KMS-11 (cell line): ENCODE measurements around the gene PLIN4.

ENCODE experiments used
- H2AFZ ChIP-seq: fragments of 200-600 bp; sonication (generic); 2 replicates; pipeline ENCODE4 v1.6.1; 2016; ENCODE audit warnings: antibody characterized with exemption, mixed run types, low read depth
- H3K27ac ChIP-seq: fragments of 200-600 bp; sonication (generic); 2 replicates; pipeline ENCODE4 v1.6.1; 2016; ENCODE audit warnings: mild to moderate bottlenecking, mixed run types
- H3K27me3 ChIP-seq: fragments of 200-600 bp; sonication (generic); 2 replicates; pipeline ENCODE4 v1.6.1; 2017; ENCODE audit warnings: mild to moderate bottlenecking, low read depth, mixed run types, moderate library complexity; ENCODE audit not compliant: insufficient read depth
- H3K36me3 ChIP-seq: fragments of 200-600 bp; sonication (generic); 2 replicates; pipeline ENCODE4 v1.6.1; 2017; ENCODE audit warnings: mild to moderate bottlenecking, mixed run types; ENCODE audit not compliant: insufficient read depth
- H3K4me1 ChIP-seq: fragments of 200-600 bp; sonication (generic); 2 replicates; pipeline ENCODE4 v1.6.1; 2016; ENCODE audit warnings: mild to moderate bottlenecking, low read depth, mixed run types; ENCODE audit not compliant: poor library complexity, severe bottlenecking
- H3K4me2 ChIP-seq: fragments of 200-600 bp; sonication (generic); 2 replicates; pipeline ENCODE4 v1.7.0; 2016; ENCODE audit warnings: mild to moderate bottlenecking, mixed run types
- H3K4me3 ChIP-seq: fragments of 200-600 bp; sonication (generic); IDR thresholded peaks from 2 replicates; pipeline ENCODE4 v1.6.1; 2017; ENCODE audit warnings: low read depth, low read length, mixed read lengths; ENCODE audit not compliant: insufficient read depth
- H3K79me2 ChIP-seq: fragments of 200-600 bp; sonication (generic); 2 replicates; pipeline ENCODE4 v1.6.1; 2016; ENCODE audit warnings: low read depth, mixed run types; ENCODE audit not compliant: insufficient read depth
- H3K9ac ChIP-seq: fragments of 200-600 bp; sonication (generic); 2 replicates; pipeline ENCODE4 v1.6.1; 2016; ENCODE audit warnings: mild to moderate bottlenecking, mixed run types
- H4K20me1 ChIP-seq: fragments of 200-600 bp; sonication (generic); 2 replicates; pipeline ENCODE4 v1.6.1; 2016; ENCODE audit warnings: mild to moderate bottlenecking, mixed run types; ENCODE audit not compliant: insufficient read depth
- TF ChIP-seq, protein P1 (sequence below): fragments of 200-600 bp; sonication (generic); conservative IDR thresholded peaks from 2 replicates; pipeline ENCODE4 v1.6.1; 2017; ENCODE audit warnings: low read depth, mild to moderate bottlenecking, antibody characterized with exemption, low read length, moderate library complexity, mixed read lengths

The PLIN4 gene

DNA sequence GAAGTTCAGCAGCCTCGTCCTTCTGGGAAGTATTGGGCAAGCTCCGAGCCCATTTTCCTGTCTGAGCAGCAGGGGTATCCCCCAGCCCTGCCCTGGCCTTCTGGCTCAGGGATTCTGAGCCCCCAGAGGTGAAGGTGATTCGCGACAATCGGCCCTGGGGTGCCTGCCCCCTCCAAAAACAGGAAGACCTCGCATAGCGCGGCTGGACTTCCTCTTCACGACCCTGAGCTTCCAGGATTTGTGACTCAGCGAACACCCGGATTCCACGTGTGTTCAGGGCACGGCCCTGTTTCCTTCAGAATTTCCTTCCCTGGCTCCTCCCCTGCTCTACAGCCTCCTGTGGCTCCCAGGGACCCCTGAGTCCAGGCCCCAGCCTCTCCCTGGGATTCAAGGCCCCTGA, 41.3 kb upstream of the PLIN4 start, which contains the start of gene SEMA6B:
TSS of gene SEMA6B (minus strand) at position 116 of the 400 bp plus-strand sequence. CDS start 1,227 bp downstream, outside the sequence.
- Histone ChIP-seq H3K27me3 (peaks cover 13% of the 10 kb centered on the region; the same call in 1 of the 2 replicates), H3K36me3 (no peaks in the 10 kb centered on the region), H3K4me3 (no peak within 1 kb of the TSS), H4K20me1 (no peaks in the 10 kb centered on the region), H3K4me2 (no peak within 1 kb of the TSS), H3K79me2 (no peaks in the 10 kb centered on the region), H2AFZ (no peak within 1 kb of the TSS), H3K4me1 (no peaks in the 10 kb centered on the region), H3K9ac (no peak within 1 kb of the TSS), H3K27ac (no peak within 1 kb of the TSS)
- TF ChIP-seq, protein P1, sequence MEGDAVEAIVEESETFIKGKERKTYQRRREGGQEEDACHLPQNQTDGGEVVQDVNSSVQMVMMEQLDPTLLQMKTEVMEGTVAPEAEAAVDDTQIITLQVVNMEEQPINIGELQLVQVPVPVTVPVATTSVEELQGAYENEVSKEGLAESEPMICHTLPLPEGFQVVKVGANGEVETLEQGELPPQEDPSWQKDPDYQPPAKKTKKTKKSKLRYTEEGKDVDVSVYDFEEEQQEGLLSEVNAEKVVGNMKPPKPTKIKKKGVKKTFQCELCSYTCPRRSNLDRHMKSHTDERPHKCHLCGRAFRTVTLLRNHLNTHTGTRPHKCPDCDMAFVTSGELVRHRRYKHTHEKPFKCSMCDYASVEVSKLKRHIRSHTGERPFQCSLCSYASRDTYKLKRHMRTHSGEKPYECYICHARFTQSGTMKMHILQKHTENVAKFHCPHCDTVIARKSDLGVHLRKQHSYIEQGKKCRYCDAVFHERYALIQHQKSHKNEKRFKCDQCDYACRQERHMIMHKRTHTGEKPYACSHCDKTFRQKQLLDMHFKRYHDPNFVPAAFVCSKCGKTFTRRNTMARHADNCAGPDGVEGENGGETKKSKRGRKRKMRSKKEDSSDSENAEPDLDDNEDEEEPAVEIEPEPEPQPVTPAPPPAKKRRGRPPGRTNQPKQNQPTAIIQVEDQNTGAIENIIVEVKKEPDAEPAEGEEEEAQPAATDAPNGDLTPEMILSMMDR: no peak

DNA sequence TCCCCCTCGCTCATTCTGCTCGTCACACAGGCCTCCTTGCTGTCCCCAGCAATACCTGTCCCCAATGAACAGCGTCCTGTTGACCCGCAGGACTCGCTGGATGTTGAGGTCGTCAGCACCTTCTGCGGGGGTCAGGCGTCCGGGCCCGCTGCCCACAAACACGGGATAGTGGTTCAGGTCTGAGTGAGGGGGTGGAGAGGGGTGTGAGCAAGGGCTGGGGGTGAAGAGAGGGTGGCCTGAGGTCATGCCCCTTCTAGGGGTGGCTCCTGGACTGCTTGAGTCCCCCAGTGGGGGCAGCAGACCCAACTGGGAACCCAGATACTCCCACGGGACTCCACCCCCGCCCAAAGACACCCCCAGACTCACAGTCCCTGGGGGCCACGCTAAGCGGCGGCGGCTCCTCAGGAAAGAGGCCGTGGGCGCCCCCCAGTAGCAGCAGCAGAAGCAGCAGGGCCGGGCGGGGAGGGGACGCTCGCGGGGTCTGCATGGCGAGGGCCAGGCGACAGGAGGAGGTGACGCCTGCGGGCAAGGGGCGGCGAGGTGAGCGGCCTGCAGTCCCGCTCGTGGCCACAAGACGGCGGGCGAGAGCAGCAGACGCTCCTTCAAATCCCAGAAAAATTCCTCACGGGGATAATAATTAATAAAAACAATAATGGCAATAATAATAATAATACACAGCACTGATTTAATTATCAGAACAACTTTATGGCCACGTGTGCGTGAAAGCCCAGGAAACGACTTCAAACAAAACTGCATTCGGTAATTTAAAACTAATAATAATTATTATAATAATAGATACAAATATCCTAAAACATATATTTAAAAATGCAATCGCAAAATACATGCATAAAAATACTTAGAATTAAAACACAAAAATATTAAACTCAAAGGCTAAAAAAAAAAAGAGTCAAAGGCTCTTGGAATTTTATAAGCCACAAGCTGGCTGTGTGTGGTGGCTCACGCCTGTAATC, 40.0 kb upstream of the PLIN4 start:
- H3K4me2 ChIP-seq: no peak overlapping the region

DNA sequence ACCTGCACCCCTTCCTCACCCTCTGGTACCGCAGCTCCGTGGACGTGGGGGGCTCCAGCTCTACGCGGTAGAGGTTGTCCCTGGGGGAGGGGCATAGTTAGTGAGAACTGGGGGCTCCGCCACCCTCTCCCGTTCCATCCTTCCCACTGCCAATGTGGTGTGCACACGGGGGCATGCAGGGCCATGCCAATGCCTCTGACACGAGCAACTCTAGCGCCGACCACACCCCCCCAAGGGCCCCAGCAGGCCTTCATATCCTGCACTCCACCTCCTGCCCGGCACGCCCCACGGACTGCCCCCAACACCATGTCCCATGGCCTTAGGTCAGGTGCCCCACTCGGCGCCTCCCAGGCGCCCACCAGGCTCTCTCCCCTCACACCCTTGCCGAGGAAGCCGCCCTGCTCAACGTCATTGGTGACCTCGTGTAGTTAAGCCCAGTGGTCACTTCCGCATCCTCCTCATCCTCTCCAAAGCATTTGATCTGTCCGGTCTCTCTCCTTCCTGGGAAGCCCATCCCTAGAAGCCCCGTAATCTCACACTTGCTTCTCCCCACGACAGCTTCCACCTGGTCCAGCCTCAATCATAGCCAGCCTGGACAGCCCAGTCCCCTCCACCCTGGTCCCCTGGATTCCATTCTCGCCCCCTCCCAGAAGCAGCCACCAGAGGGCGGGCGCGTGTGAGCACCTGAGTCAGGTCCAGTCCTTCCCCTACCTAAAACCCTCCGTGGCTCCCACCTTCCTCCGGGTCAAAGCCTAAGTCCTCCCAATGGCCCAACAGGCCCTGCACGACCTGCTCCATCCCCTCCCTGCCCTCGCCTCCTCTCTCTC, 39.1 kb upstream of the PLIN4 start:
- Histone ChIP-seq H3K27me3 (peaks cover 12% of the 10 kb centered on the region; the same call in 1 of the 2 replicates), H3K27ac (no peak overlapping the region), H4K20me1 (no peaks in the 10 kb centered on the region), H3K36me3 (no peaks in the 10 kb centered on the region), H3K9ac (no peak overlapping the region), H3K4me3 (no peak overlapping the region), H3K4me2 (no peak overlapping the region), H3K79me2 (no peaks in the 10 kb centered on the region), H2AFZ (no peak overlapping the region; the same call in 1 of the 2 replicates), H3K4me1 (no peaks in the 10 kb centered on the region)
- TF ChIP-seq, protein P1: peak; percentile 40; the same call in 1 of the 2 replicates

More for the DNA sequence above, 40.0 kb upstream of the PLIN4 start:
- Histone ChIP-seq H3K4me3 (no peak overlapping the region), H2AFZ (no peak overlapping the region; the same call in 1 of the 2 replicates), H3K36me3 (no peaks in the 10 kb centered on the region), H3K79me2 (no peaks in the 10 kb centered on the region), H3K9ac (no peak overlapping the region), H4K20me1 (no peaks in the 10 kb centered on the region), H3K27me3 (peaks cover 7% of the 10 kb centered on the region; the same call in 1 of the 2 replicates), H3K4me1 (no peaks in the 10 kb centered on the region), H3K27ac (no peak overlapping the region)
- TF ChIP-seq, protein P1: peak; percentile 90

DNA sequence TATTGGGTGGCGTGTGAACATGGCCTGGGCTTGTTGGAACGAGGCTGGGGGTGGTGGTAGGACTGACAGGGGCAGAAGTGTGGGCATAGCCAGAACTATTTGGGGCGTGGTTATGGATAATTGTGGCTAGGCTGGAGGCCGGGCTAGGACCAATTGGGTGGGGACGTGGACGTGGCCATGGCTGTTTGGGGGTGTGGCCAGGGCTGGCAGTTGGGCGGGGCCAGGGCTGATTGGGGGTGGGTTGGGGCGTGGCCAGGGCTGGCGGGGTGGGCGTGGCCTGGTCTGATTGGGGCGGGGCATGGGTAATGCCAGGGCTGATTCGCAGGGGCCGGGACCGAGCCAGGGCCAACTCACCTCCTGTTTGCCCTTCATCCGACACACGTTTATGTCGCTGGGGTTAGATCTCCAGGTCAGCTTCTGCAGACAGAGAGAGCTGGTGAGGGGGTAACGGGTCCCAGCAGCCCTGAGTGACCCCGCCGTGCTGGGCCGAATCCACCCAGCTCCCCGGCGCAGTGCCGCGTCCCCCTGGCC, 38.4 kb upstream of the PLIN4 start:
- no peaks in the 10 kb centered on the region for H3K4me1 ChIP-seq
- H4K20me1 ChIP-seq: no peaks in the 10 kb centered on the region
- H3K4me3 ChIP-seq: no peak overlapping the region
- H3K9ac ChIP-seq: no peak overlapping the region
- H2AFZ ChIP-seq: no peak overlapping the region
- H3K4me2 ChIP-seq: no peak overlapping the region
- no peaks in the 10 kb centered on the region for H3K36me3 ChIP-seq
- H3K27ac ChIP-seq: no peak overlapping the region
- TF ChIP-seq, protein P1: no peak
- no peaks in the 10 kb centered on the region for H3K79me2 ChIP-seq
- H3K27me3 ChIP-seq: peaks cover 18% of the 10 kb centered on the region; the same call in 1 of the 2 replicates
